ENCODE measurements around the gene ALAS1. TPM values are rescaled to one million over a fixed set of nuclear protein-coding genes. Genes with fewer than 3 reads are reported as not detected.

Gene ALAS1
- total and polyA plus RNA-seq, 9 of the 15 experiments (the other 6 are each of a cell fraction or from before 2014, with no cell fraction given) = 21.4 to 49.5 (median 34.4) TPM

- no peaks in the 10 kb centered on the region for H4K20me1 ChIP-seq (replicated peaks; ENCODE audit: control insufficient read depth, insufficient read depth, low read length)
- BruUV-seq (replicated peaks) = TSS peak; percentile 90
- peaks cover 6% of the 10 kb centered on the region; the same call in 2 of the 3 replicates for H3K36me3 ChIP-seq (ENCODE audit: control insufficient read depth, insufficient read depth, low read length)
- FAIRE-seq = no peak
- POLR2A ChIA-PET = interaction anchor here (0.6 to 0.9 kb wide), 4 partner anchors 13 to 106 kb away, joined by 3 to 5 read pairs (median 4); partner anchors contain the start of gene TLR9
- H3K9me3 ChIP-seq (replicated peaks; ENCODE audit: control insufficient read depth, insufficient read depth, low read depth, low read length) = no peaks in the 10 kb centered on the region
- peak; percentile 86 for ATAC-seq
- peak within 1 kb of the TSS; percentile 98 for H3K4me2 ChIP-seq (ENCODE audit: insufficient read depth, low read length)
- DNase-seq (ENCODE audit: extremely low read depth in 1 of 4, low spot score in 3 of 4) = peak; percentile 82 to 95 (median 95)
- peak within 1 kb of the TSS; percentile 77 to 96 for H3K9ac ChIP-seq (ENCODE audit: insufficient read depth in 1 of 2, low read depth in 2 of 2, low read length in 2 of 2)
- H3K4me1 ChIP-seq (replicated peaks in 1 of 2; ENCODE audit: control insufficient read depth in 2 of 2, insufficient read depth in 2 of 2, low read length in 2 of 2) = peaks cover 38% of the 10 kb centered on the region in 2 experiments
- H3K27ac ChIP-seq (ENCODE audit: extremely low read depth, low read depth, low read length) = peak within 1 kb of the TSS; percentile 80
- peaks cover 51% of the 10 kb centered on the region for H3K79me2 ChIP-seq (ENCODE audit: control insufficient read depth, insufficient read depth, low read length)
- H3K4me3 ChIP-seq = peak within 1 kb of the TSS; percentile 67
- peak within 1 kb of the TSS; percentile 85 for H2AFZ ChIP-seq (ENCODE audit: low read depth, low read length)
- H3K9me1 ChIP-seq (ENCODE audit: control insufficient read depth, insufficient read depth, low read length) = no peaks in the 10 kb centered on the region
- CTCF ChIA-PET (ENCODE audit: low intra/inter-chr PET ratio) = no interaction called here
- intact Hi-C loops (cut with micrococcal nuclease) (no loop called here), in situ Hi-C loops (cut with MboI) (no loop called here)
- WGBS (ENCODE audit: insufficient coverage, low coverage, missing lambda C conversion rate) = 1% methylated on average over 20 of the region's 92 CpGs
- H3K27me3 ChIP-seq (ENCODE audit: control insufficient read depth in 2 of 2, insufficient read depth in 2 of 2, low read length in 2 of 2) = no peaks in the 10 kb centered on the region
- TF ChIP-seq HSF4 (CRISPR knock-in tag; IDR thresholded peaks at IDR 0.05; ENCODE audit: borderline replicate concordance) (no peak), SMAD4 (CRISPR knock-in tag; conservative IDR thresholded peaks at IDR 0.05) (peak; percentile 61; the same call in 1 of the 2 replicates), TCF7L2 (IDR thresholded peaks at IDR 0.05; ENCODE audit: low read depth, low read length) (no peak), CTCFL (IDR thresholded peaks at IDR 0.05; ENCODE audit: borderline replicate concordance, insufficient read depth, low read depth, low read length, poor library complexity, severe bottlenecking) (peak; percentile 84), THAP12 (CRISPR knock-in tag; IDR thresholded peaks at IDR 0.05) (no peak), SAFB (IDR thresholded peaks at IDR 0.05; ENCODE audit: borderline replicate concordance, low read depth, low read length) (peak; percentile 91), ESRRA (IDR thresholded peaks at IDR 0.05; ENCODE audit: borderline replicate concordance, low read depth) (no peak), KDM5B (IDR thresholded peaks at IDR 0.05; ENCODE audit: insufficient replicate concordance, low read depth, low read length) (peak; percentile 47), MYNN (IDR thresholded peaks at IDR 0.05) (peak; percentile 41; the same call in 1 of the 2 replicates), MYNN (CRISPR knock-in tag; IDR thresholded peaks at IDR 0.05) (no peak), BRD9 (IDR thresholded peaks at IDR 0.05; ENCODE audit: low read depth, partially characterized antibody) (no peak), E2F5 (CRISPR knock-in tag; IDR thresholded peaks at IDR 0.05) (no peak), NR2F6 (CRISPR knock-in tag; IDR thresholded peaks at IDR 0.05) (no peak), HES1 (IDR thresholded peaks at IDR 0.05; ENCODE audit: low read depth) (no peak)
These were observed 41.1 kb downstream of the ALAS1 start, which contains the start of gene TWF2 for GRCh38 chr3:52238761-52239701. TWF2 (minus strand) TSS chr3:52239158; CDS start chr3:52239016, 142 bp downstream.

Measured in K562 (cell line).